Trophoblast cell (in vitro differentiated cells and primary cell): Measurements from ENCODE around the gene RCAN2.

Source experiments
- DNase-seq, 2 donors: peaks; one replicate each; pipeline ENCODE4 v3.0.0-alpha.2; 2016
- H2AFZ ChIP-seq: 2 replicates; pipeline ENCODE4 v1.6.1; 2013; ENCODE audit warnings: low read length, moderate library complexity, mild to moderate bottlenecking; ENCODE audit not compliant: insufficient read depth, poor library complexity
- H2AK5ac ChIP-seq: 2 replicates; pipeline ENCODE4 v1.6.1; 2013; ENCODE audit warnings: mild to moderate bottlenecking, low read length
- H2BK120ac ChIP-seq: 2 replicates; pipeline ENCODE4 v1.6.1; 2013; ENCODE audit warnings: low read length, mild to moderate bottlenecking, moderate library complexity; ENCODE audit not compliant: insufficient read depth, poor library complexity
- H2BK12ac ChIP-seq: 2 replicates; pipeline ENCODE4 v1.6.1; 2013; ENCODE audit warnings: mild to moderate bottlenecking, low read length, moderate library complexity
- H2BK5ac ChIP-seq: 2 replicates; pipeline ENCODE4 v1.6.1; 2013; ENCODE audit warnings: low read length, low read depth, moderate library complexity, mild to moderate bottlenecking; ENCODE audit not compliant: poor library complexity
- H3K14ac ChIP-seq: 2 replicates; pipeline ENCODE4 v1.6.1; 2013; ENCODE audit warnings: mild to moderate bottlenecking, low read length
- H3K18ac ChIP-seq: 2 replicates; pipeline ENCODE4 v1.6.1; 2013; ENCODE audit warnings: mild to moderate bottlenecking, low read length
- H3K23ac ChIP-seq: 2 replicates; pipeline ENCODE4 v1.6.1; 2013; ENCODE audit warnings: low read length
- H3K27ac ChIP-seq: 2 replicates; pipeline ENCODE4 v1.5.1; 2013; ENCODE audit warnings: low read depth, mild to moderate bottlenecking, inconsistent platforms, low read length, moderate library complexity
- H3K27me3 ChIP-seq: 2 replicates; pipeline ENCODE4 v1.6.1; 2013; ENCODE audit warnings: inconsistent platforms, mild to moderate bottlenecking, low read length, moderate library complexity; ENCODE audit not compliant: insufficient read depth
- H3K36me3 ChIP-seq, 2 experiments: 1 replicate in 1 of 2; 2 replicates in 1 of 2; pipeline ENCODE4 v1.6.1; 2013; ENCODE audit warnings: low read length in 2 of 2, mild to moderate bottlenecking in 2 of 2, moderate library complexity in 1 of 2; ENCODE audit not compliant: insufficient read depth in 2 of 2, control insufficient read depth in 1 of 2
- H3K4ac ChIP-seq: 2 replicates; pipeline ENCODE4 v1.6.1; 2013; ENCODE audit warnings: low read depth, mild to moderate bottlenecking, low read length, moderate library complexity
- H3K4me1 ChIP-seq, 2 experiments: 1 replicate in 1 of 2; 2 replicates in 1 of 2; pipeline ENCODE4 v1.6.1; 2013; ENCODE audit warnings: low read length in 2 of 2, mild to moderate bottlenecking in 2 of 2, moderate library complexity in 1 of 2; ENCODE audit not compliant: insufficient read depth in 2 of 2, control insufficient read depth in 1 of 2
- H3K4me2 ChIP-seq: 2 replicates; pipeline ENCODE4 v1.6.1; 2013; ENCODE audit warnings: inconsistent platforms, mild to moderate bottlenecking, low read length, moderate library complexity
- H3K4me3 ChIP-seq: 2 replicates; pipeline ENCODE4 v1.5.1; 2013; ENCODE audit warnings: mild to moderate bottlenecking, low read depth, low read length, inconsistent platforms
- H3K79me1 ChIP-seq: one replicate; pipeline ENCODE4 v1.6.1; 2013; ENCODE audit warnings: low read length
- H3K79me2 ChIP-seq: 2 replicates; pipeline ENCODE4 v1.6.1; 2013; ENCODE audit warnings: low read length, mild to moderate bottlenecking; ENCODE audit not compliant: control insufficient read depth, insufficient read depth, poor library complexity
- H3K9ac ChIP-seq: 2 replicates; pipeline ENCODE4 v1.6.1; 2013; ENCODE audit warnings: mild to moderate bottlenecking, low read length
- H3K9me3 ChIP-seq: 2 replicates; pipeline ENCODE4 v1.6.1; 2013; ENCODE audit warnings: low read depth, mild to moderate bottlenecking, control low read depth, inconsistent platforms, low read length; ENCODE audit not compliant: insufficient read depth
- H4K12ac ChIP-seq: 2 replicates; pipeline ENCODE4 v1.6.1; 2013; ENCODE audit warnings: low read depth, mild to moderate bottlenecking, low read length, moderate library complexity
- H4K8ac ChIP-seq: 2 replicates; pipeline ENCODE4 v1.6.1; 2013; ENCODE audit warnings: low read depth, mild to moderate bottlenecking, low read length, moderate library complexity
- H4K91ac ChIP-seq: one replicate; pipeline ENCODE4 v1.6.1; 2013; ENCODE audit warnings: low read depth, mild to moderate bottlenecking, low read length, moderate library complexity
- WGBS: extraction: QIAGEN DNeasy Blood & Tissue Kit; methylation state at CpG from one replicate; pipeline ENCODE4 v1.1.7; 2013; ENCODE audit warnings: missing lambda C conversion rate; ENCODE audit not compliant: insufficient read length, insufficient coverage; ENCODE audit errors: extremely low coverage; 5-methylcytosine and 5-hydroxymethylcytosine counted together

RCAN2 gene

DNA sequence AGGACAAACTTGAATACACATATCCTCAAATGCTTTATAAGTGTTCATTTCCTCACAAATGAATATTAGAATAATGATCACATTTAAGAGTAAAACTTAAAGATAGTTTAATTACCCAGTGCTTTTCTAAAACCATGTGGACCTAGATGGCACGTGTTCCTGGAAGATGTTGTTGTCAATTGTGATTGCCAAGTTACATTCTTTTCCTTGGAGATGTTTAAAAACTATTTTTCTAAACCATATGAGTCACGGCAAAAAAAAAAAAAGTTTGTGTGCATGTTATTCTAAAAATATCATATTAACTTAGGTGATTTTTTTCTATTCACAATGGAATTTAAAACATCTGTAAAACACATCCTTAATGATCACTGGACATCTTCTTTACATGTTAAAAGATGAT, 51.1 kb downstream of the RCAN2 start:
- no peak overlapping the region for H3K9ac ChIP-seq
- H2AK5ac ChIP-seq, result no peak overlapping the region
- no peak overlapping the region for H4K12ac ChIP-seq
- no peak overlapping the region for H3K4ac ChIP-seq
- H2BK5ac ChIP-seq, result no peak overlapping the region
- no peak overlapping the region for H3K14ac ChIP-seq
- no peak overlapping the region for H4K91ac ChIP-seq
- H3K79me2 ChIP-seq, result no peaks in the 10 kb centered on the region
- no peak overlapping the region for H2BK12ac ChIP-seq
- H3K4me3 ChIP-seq, result no peak overlapping the region
- no peaks in the 10 kb centered on the region for H3K79me1 ChIP-seq
- peaks cover 3% of the 10 kb centered on the region for H3K9me3 ChIP-seq
- H3K4me2 ChIP-seq, result no peak overlapping the region
- no CpG with 5 or more reads among the region's 2 CpGs for WGBS
- H3K27ac ChIP-seq, result no peak overlapping the region
- H2BK120ac ChIP-seq, result no peak overlapping the region
- no peak for DNase-seq
- no peaks in the 10 kb centered on the region for H3K36me3 ChIP-seq
- H3K4me1 ChIP-seq, result peaks cover 0 to 8% of the 10 kb centered on the region in 2 experiments
- no peak overlapping the region for H3K23ac ChIP-seq
- H3K27me3 ChIP-seq, result no peaks in the 10 kb centered on the region
- H2AFZ ChIP-seq, result no peak overlapping the region
- H3K18ac ChIP-seq, result no peak overlapping the region
- H4K8ac ChIP-seq, result no peak overlapping the region

GRCh38 chr6:46438245-46438644, 53.0 kb downstream of the RCAN2 start:
- Histone ChIP-seq H3K4me2 (no peak overlapping the region), H3K4me3 (no peak overlapping the region), H3K79me2 (no peaks in the 10 kb centered on the region), H4K12ac (no peak overlapping the region), H2BK5ac (no peak overlapping the region), H3K9me3 (no peaks in the 10 kb centered on the region), H4K91ac (no peak overlapping the region), H3K18ac (no peak overlapping the region), H3K79me1 (no peaks in the 10 kb centered on the region), H3K27ac (no peak overlapping the region), H3K36me3 (no peaks in the 10 kb centered on the region), H2BK120ac (no peak overlapping the region), H3K14ac (no peak overlapping the region), H2BK12ac (no peak overlapping the region), H3K9ac (no peak overlapping the region), H3K27me3 (no peaks in the 10 kb centered on the region), H4K8ac (no peak overlapping the region), H3K4ac (no peak overlapping the region), H2AFZ (no peak overlapping the region), H3K4me1 (peaks cover 0 to 8% of the 10 kb centered on the region in 2 experiments), H2AK5ac (no peak overlapping the region), H3K23ac (no peak overlapping the region)
- no CpG with 5 or more reads among the region's 4 CpGs for whole genome bisulfite sequencing
- no peak for DNase-seq

DNA sequence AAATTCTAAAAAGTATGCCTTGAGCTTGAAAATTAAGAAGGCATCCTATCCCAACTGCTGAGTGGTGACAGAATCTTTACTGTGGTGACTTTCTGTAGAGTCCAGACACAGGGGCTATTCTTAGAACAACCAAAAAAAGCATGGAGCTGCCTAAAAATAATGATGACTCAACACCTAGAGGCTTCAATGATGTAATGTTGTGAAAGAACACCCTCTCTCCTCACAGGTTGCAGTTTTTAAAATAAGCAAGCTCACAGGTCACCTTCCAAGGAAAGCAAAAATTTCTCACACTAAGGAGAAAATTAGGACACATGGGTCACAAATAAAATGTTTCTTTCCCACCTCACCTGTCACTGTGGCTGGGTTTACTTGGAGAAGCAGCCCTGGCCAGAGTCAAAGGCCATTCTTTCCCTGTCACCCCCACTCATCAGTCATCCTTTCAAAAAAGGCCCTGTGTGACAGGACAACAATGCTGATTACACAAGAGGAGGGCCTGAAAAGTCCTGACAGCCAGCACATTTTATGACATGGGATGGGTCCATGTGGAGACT, 53.5 kb downstream of the RCAN2 start:
- no peaks in the 10 kb centered on the region for H3K79me1 ChIP-seq
- no peak overlapping the region for H3K4me2 ChIP-seq
- no peak overlapping the region for H4K8ac ChIP-seq
- no peak overlapping the region for H3K27ac ChIP-seq
- no peaks in the 10 kb centered on the region for H3K36me3 ChIP-seq
- H3K79me2 ChIP-seq, result no peaks in the 10 kb centered on the region
- no peak overlapping the region for H3K9ac ChIP-seq
- no peaks in the 10 kb centered on the region for H3K27me3 ChIP-seq
- no peak overlapping the region for H2BK5ac ChIP-seq
- peak in 1 of 2 donors; percentile 19 for DNase-seq
- H3K4ac ChIP-seq, result no peak overlapping the region
- H3K9me3 ChIP-seq, result no peaks in the 10 kb centered on the region
- H3K14ac ChIP-seq, result no peak overlapping the region
- H2BK12ac ChIP-seq, result no peak overlapping the region
- no peak overlapping the region for H2AK5ac ChIP-seq
- H3K4me3 ChIP-seq, result no peak overlapping the region
- H2AFZ ChIP-seq, result no peak overlapping the region
- no peak overlapping the region for H3K23ac ChIP-seq
- no peak overlapping the region for H4K12ac ChIP-seq
- no peak overlapping the region for H4K91ac ChIP-seq
- peaks cover 0 to 8% of the 10 kb centered on the region in 2 experiments for H3K4me1 ChIP-seq
- H3K18ac ChIP-seq, result no peak overlapping the region
- no peak overlapping the region for H2BK120ac ChIP-seq

DNA sequence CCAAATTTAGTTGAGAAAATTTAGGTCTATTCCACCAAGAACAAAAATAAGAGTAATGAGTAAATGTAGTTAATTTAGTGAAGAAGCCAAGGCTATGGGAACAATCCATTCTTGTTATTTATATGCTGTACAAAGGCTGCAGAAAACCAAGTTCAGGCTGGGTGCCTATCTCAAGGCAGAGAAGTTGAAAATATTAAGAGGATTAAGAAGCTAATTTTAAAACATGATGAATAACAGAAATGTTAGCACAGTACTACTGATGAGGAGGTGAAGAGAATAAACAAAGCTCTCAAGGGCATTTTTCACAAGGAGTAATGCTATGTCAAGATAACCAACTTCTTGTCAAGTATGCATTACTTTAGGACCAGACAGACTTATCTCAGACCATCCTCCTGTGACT, 68.6 kb downstream of the RCAN2 start:
- no peaks in the 10 kb centered on the region for H3K79me1 ChIP-seq
- H2BK12ac ChIP-seq, result no peak overlapping the region
- no peak overlapping the region for H3K4ac ChIP-seq
- H3K4me3 ChIP-seq, result no peak overlapping the region
- no peak overlapping the region for H3K9ac ChIP-seq
- H3K18ac ChIP-seq, result no peak overlapping the region
- H2BK5ac ChIP-seq, result no peak overlapping the region
- no peak overlapping the region for H2BK120ac ChIP-seq
- H3K27ac ChIP-seq, result no peak overlapping the region
- no peaks in the 10 kb centered on the region for H3K9me3 ChIP-seq
- no peaks in the 10 kb centered on the region for H3K79me2 ChIP-seq
- H4K8ac ChIP-seq, result no peak overlapping the region
- H3K4me2 ChIP-seq, result no peak overlapping the region
- no peak overlapping the region for H4K91ac ChIP-seq
- H3K4me1 ChIP-seq, result no peaks in the 10 kb centered on the region
- H3K23ac ChIP-seq, result no peak overlapping the region
- DNase-seq, result no peak
- no peak overlapping the region for H2AK5ac ChIP-seq
- no peak overlapping the region for H2AFZ ChIP-seq
- H3K27me3 ChIP-seq, result no peaks in the 10 kb centered on the region
- H3K14ac ChIP-seq, result no peak overlapping the region
- H3K36me3 ChIP-seq, result no peaks in the 10 kb centered on the region
- no peak overlapping the region for H4K12ac ChIP-seq
